Neural cell (in vitro differentiated cells): Measurements from ENCODE around the gene PNPLA3. TPM values are rescaled to one million over a fixed set of nuclear protein-coding genes. Genes with fewer than 3 reads are reported as not detected.
A peak's percentile ranks its signal among the peaks of the same experiment; 100 is the strongest.

ENCODE experiments used
- H2AFZ ChIP-seq: fragments of 200-600, 300-800 bp; sonication (generic), shearing (Covaris generic); 2 replicates; pipeline ENCODE4 v1.6.0; 2014; ENCODE audit warnings: low read depth, mild to moderate bottlenecking, antibody characterized with exemption, low read length, moderate library complexity
- H3F3A ChIP-seq: fragments of 200-600 bp; shearing (Covaris generic); 2 replicates; pipeline ENCODE4 v1.6.1; 2016; ENCODE audit warnings: mild to moderate bottlenecking, moderate library complexity, mixed read lengths, antibody characterized with exemption, low read length; ENCODE audit not compliant: insufficient read depth, poor library complexity, severe bottlenecking
- H3K27ac ChIP-seq: fragments of 200-600, 300-800 bp; sonication (generic), shearing (Covaris generic); 2 replicates; pipeline ENCODE4 v1.5.1; 2014; ENCODE audit warnings: mild to moderate bottlenecking, low read length, moderate library complexity
- H3K27me3 ChIP-seq: fragments of 300-800, 200-600 bp; sonication (generic), shearing (Covaris generic); 2 replicates; pipeline ENCODE4 v1.6.0; 2014; ENCODE audit warnings: mild to moderate bottlenecking, low read depth, low read length, moderate library complexity; ENCODE audit not compliant: insufficient read depth
- H3K36me3 ChIP-seq: fragments of 300-800, 200-600 bp; sonication (generic), shearing (Covaris generic); 2 replicates; pipeline ENCODE4 v1.5.1; 2014; ENCODE audit warnings: mild to moderate bottlenecking, antibody characterized with exemption, low read length, moderate library complexity; ENCODE audit not compliant: insufficient read depth
- H3K4me2 ChIP-seq: fragments of 300-800, 200-600 bp; sonication (generic), shearing (Covaris generic); 2 replicates; pipeline ENCODE4 v1.6.0; 2014; ENCODE audit warnings: mild to moderate bottlenecking, low read length
- H3K4me3 ChIP-seq: fragments of 300-800, 200-600 bp; sonication (generic), shearing (Covaris generic); 2 replicates; pipeline ENCODE4 v1.5.1; 2014; ENCODE audit warnings: mild to moderate bottlenecking, low read length, moderate library complexity
- H3K79me2 ChIP-seq: fragments of 200-600 bp; shearing (Covaris generic); replicated peaks from 2 replicates; pipeline ENCODE4 v1.6.0; 2014; ENCODE audit warnings: mild to moderate bottlenecking, low read length, moderate library complexity; ENCODE audit not compliant: insufficient read depth
- H3K9ac ChIP-seq: fragments of 300-800, 200-600 bp; sonication (generic), shearing (Covaris generic); 2 replicates; pipeline ENCODE4 v1.6.1; 2016; ENCODE audit warnings: mild to moderate bottlenecking, low read length, mixed read lengths
- H3K9me2 ChIP-seq: fragments of 200-600 bp; shearing (Covaris generic); 2 replicates; pipeline ENCODE4 v1.6.1; 2016; ENCODE audit warnings: mild to moderate bottlenecking, low read length, mixed read lengths; ENCODE audit not compliant: insufficient read depth
- H3K9me3 ChIP-seq: fragments of 200-600, 300-800 bp; sonication (generic), shearing (Covaris generic); 2 replicates; pipeline ENCODE4 v1.6.1; 2016; ENCODE audit warnings: mild to moderate bottlenecking, mixed run types, low read length, moderate library complexity, mixed read lengths
- H4K20me1 ChIP-seq: fragments of 200-600 bp; shearing (Covaris generic); 2 replicates; pipeline ENCODE4 v1.6.1; 2016; ENCODE audit warnings: mild to moderate bottlenecking, mixed run types; ENCODE audit not compliant: insufficient read depth
- CTCF ChIP-seq: fragments of 450-650 bp; IDR thresholded peaks from 2 replicates; pipeline ENCODE4 v1.5.1; 2014; ENCODE audit warnings: antibody characterized with exemption, mild to moderate bottlenecking, moderate library complexity; ENCODE audit not compliant: poor library complexity, severe bottlenecking
- EP300 ChIP-seq: fragments of 450-650 bp; conservative IDR thresholded peaks from 2 replicates; pipeline ENCODE4 v1.6.1; 2014; ENCODE audit warnings: antibody characterized with exemption, mild to moderate bottlenecking, moderate library complexity; ENCODE audit not compliant: poor library complexity, severe bottlenecking
- EZH2 ChIP-seq: fragments of 200-600, 300-800 bp; shearing (Covaris generic), sonication (generic); IDR thresholded peaks from 2 replicates; pipeline ENCODE4 v1.6.1; 2014; ENCODE audit warnings: antibody characterized with exemption, low read length, borderline replicate concordance, mild to moderate bottlenecking; ENCODE audit not compliant: insufficient read depth, poor library complexity, severe bottlenecking
- MXI1 ChIP-seq: fragments of 450-650 bp; conservative IDR thresholded peaks from 2 replicates; pipeline ENCODE4 v1.6.1; 2014; ENCODE audit warnings: antibody characterized with exemption, mild to moderate bottlenecking; ENCODE audit not compliant: poor library complexity, severe bottlenecking
- POLR2AphosphoS5 ChIP-seq: IDR thresholded peaks from 2 replicates; pipeline ENCODE4 v1.6.1; 2012
- RAD21 ChIP-seq: fragments of 450-650 bp; conservative IDR thresholded peaks from 2 replicates; pipeline ENCODE4 v1.6.1; 2014; ENCODE audit warnings: antibody characterized with exemption, mild to moderate bottlenecking, moderate library complexity
- REST ChIP-seq: IDR thresholded peaks from 2 replicates; pipeline ENCODE4 v1.6.1; 2012; ENCODE audit warnings: borderline replicate concordance
- SMC3 ChIP-seq: fragments of 450-650 bp; conservative IDR thresholded peaks from 2 replicates; pipeline ENCODE4 v1.6.1; 2014; ENCODE audit warnings: antibody characterized with exemption, mild to moderate bottlenecking, moderate library complexity; ENCODE audit not compliant: poor library complexity
- TAF1 ChIP-seq: IDR thresholded peaks from 2 replicates; pipeline ENCODE4 v1.6.1; 2012; ENCODE audit warnings: low read depth
- polyA plus RNA-seq: library from polyadenylated mRNA; depleted of rRNA; stranded (reverse); fragments of >200 nt; gene quantifications from 2 replicates; pipeline ENCODE4 v1.2.3, GENCODE V29; 2014

The PNPLA3 gene
- polyA plus RNA-seq, 1 donor from 2014 or later = 6.5 TPM

GRCh38 chr22:43955883-43956782, 32.5 kb downstream of the PNPLA3 start:
- peak overlapping the region; percentile 98 for H3K4me3 ChIP-seq
- H3F3A ChIP-seq = no peaks in the 10 kb centered on the region
- no peak for TF ChIP-seq RAD21
- TF ChIP-seq POLR2AphosphoS5 = no peak
- no peak for TF ChIP-seq SMC3
- no peak for TF ChIP-seq MXI1
- TF ChIP-seq EZH2 = no peak
- TF ChIP-seq EP300 = no peak
- no peak for TF ChIP-seq REST
- no peak for TF ChIP-seq CTCF
- no peak for TF ChIP-seq TAF1
- H4K20me1 ChIP-seq = no peaks in the 10 kb centered on the region
- peak overlapping the region; percentile 72 for H3K27ac ChIP-seq
- H3K4me2 ChIP-seq = peak overlapping the region; percentile 89
- H3K9me2 ChIP-seq = no peaks in the 10 kb centered on the region
- peak overlapping the region; percentile 69 for H2AFZ ChIP-seq
- H3K27me3 ChIP-seq = no peaks in the 10 kb centered on the region
- no peaks in the 10 kb centered on the region for H3K36me3 ChIP-seq
- H3K9ac ChIP-seq = peak overlapping the region; percentile 85
- peaks cover 21% of the 10 kb centered on the region for H3K79me2 ChIP-seq
- H3K9me3 ChIP-seq = no peaks in the 10 kb centered on the region

GRCh38 chr22:43956805-43957463, 33.3 kb downstream of the PNPLA3 start:
- Histone ChIP-seq H3K79me2 (peaks cover 21% of the 10 kb centered on the region), H3K9ac (no peak overlapping the region), H3K36me3 (no peaks in the 10 kb centered on the region), H3K4me2 (peak overlapping the region; percentile 89), H3K27me3 (no peaks in the 10 kb centered on the region), H3F3A (no peaks in the 10 kb centered on the region), H4K20me1 (no peaks in the 10 kb centered on the region), H3K4me3 (peak overlapping the region; percentile 98), H2AFZ (no peak overlapping the region), H3K9me3 (no peaks in the 10 kb centered on the region), H3K27ac (no peak overlapping the region), H3K9me2 (no peaks in the 10 kb centered on the region)
- TF ChIP-seq REST = no peak
